ENCODE data around the gene LRRC47.

LRRC47 gene

DNA sequence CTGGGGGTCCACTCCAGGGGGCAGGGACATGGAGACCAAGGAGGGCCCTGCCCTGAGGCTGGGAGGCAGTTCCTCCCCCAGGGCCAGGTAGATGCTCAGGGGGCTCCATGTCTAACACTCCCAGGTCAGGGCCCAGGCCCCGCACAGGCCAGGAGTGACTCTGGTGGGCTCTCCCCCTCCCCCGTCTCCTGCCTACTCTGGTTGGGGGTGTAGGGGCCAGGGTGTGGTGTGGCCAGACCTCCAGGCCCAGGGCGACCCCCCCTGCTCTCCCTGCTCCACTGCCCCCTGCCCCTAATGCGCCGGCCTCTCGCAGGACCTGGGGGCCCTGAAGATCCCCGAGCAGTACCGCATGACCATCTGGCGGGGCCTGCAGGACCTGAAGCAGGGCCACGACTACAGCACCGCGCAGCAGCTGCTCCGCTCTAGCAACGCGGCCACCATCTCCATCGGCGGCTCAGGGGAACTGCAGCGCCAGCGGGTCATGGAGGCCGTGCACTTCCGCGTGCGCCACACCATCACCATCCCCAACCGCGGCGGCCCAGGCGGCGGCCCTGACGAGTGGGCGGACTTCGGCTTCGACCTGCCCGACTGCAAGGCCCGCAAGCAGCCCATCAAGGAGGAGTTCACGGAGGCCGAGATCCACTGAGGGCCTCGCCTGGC is 63.7 kb downstream of the LRRC47 start:
- DNase-seq (ENCODE audit: low spot score) = peak; percentile 24

DNA sequence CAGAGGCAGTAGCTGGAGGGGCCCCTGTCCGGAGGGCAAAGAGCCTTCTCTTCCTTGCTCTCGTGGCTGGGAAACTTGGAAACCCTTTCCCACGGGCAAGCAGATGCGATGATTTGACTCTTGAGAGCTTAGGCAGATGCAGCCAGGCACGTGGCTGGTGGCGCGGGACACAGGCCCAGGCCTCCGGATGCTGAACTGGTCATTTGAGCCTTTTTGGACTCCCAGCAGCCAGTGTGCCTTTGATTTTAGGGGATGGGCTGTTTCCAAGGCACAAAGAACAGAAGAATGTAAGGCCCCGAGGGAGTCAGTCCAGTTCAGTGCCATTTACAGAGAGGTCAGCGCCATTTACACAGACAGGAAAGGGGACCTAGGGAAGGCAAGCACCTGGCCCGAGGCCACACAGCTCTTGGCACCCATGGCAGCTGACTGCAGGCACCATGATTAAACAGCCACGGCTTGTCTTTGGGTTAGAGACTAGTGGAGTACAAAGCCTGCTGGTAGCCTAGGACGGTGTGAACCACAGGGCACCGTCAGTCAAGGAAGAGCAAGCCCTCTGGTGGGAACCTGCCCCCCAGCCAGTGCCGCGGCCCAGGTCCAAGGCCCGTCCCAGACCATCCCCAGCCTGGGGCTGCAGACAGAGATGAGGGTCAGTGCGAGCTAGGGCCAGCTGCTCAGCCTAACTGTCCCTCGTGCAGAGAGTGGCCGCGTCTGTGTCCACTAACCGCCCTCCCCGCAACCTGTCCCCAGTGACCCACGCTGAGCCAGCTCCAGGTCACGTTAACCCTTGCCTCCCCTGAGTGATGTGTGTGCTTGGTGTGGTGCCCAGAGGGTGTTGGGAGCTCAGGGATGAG is 64.5 kb downstream of the LRRC47 start:
- DNase-seq (ENCODE audit: low spot score) = no peak

DNA sequence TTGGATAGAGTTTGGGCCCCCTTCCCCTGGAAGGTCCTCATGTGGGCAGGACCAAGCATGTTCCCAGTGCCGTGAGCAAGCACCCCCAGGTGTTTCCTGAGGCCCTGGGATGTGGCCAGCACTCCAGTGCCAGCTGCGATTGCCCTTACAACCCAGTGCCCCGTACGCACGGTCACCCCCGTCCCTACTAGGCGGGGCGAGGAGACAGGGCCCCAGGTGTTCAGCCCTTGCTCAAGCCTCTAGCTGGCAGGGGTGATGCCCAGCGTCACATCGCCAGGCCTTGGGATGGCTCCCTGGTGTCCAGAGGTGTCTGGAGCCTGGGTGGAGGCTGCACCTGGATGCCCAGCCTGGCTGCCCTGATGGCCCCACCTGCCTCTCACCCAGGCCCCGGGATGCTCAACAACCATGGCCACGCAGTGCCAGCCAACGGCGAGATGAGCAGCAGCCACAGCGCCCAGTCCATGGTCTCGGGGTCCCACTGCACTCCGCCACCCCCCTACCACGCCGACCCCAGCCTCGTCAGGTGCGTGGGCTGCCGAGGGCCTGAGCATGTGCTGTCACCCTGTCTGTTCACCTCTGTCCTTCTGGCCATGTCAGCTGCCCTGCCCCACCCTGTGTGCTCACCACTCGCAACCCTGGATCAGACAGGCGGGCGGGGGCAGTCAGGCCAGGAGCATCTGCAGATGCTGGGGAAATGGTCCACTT is 65.6 kb downstream of the LRRC47 start:
- DNase-seq (ENCODE audit: low spot score) = no peak

DNA sequence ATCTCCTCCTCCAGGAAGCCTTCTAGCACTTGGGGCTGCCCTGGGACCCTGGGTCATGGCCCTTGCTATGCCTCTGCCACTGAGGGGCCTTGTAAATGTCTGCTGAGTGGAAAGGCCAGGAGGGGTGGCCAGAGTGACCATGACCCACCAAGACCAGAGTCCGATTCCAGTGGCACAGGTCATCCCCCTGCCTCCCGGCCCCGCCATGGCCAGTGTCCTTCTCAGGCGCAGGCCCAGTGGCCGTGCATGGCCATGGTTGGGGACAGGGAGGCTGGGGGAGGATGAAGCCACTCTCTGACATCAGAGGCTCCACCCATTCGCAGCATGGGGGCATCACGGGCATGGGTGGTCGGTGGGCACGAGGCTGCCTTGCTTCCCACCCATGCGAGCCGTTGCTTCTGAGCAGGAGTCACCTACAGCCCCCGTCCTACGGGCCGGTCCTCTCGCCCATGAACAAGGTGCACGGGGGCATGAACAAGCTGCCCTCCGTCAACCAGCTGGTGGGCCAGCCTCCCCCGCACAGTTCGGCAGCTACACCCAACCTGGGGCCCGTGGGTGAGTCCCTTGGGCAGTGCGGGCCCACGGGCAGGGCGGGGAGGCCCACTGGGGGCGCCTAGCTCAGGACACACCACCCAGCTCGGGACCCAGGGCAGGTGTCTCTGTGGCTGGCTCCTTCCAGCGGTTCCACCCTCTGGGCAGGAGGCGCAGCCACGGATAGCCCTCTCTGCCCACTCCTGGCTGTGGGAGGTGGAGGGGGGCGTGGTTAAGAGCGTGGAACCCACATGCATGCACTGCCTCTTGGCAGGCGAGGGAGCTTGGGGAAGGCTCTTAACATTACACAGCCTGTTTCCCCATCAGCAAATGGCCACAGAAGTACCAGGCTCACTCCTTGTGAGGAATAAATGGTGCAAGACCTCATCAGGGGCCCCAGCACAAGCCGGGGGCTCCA is 66.4 kb downstream of the LRRC47 start:
- no peak for DNase-seq (ENCODE audit: low spot score)
